NCI-H2227 (cell line): Measurements from ENCODE around the gene ETV4.

Experiments used
- DNase-seq: peaks from one replicate; lab custom pipeline; 2025; ENCODE audit not compliant: unreplicated experiment; lab: John Stamatoyannopoulos, UW

Gene ETV4

GRCh38 chr17:43546319-43547188, at the start of gene ETV4:
Gene ETV4 (minus strand): TSS chr17:43546340. CDS start chr17:43545617, 723 bp downstream.
- DNase-seq: peak; percentile 97

- DNase-seq: no peak
These were observed 49.3 kb upstream of the ETV4 start for GRCh38 chr17:43595466-43595865.

- no peak for DNase-seq
These were observed 45.8 kb upstream of the ETV4 start for GRCh38 chr17:43591779-43592562.

- DNase-seq: no peak
These were observed 44.9 kb upstream of the ETV4 start for GRCh38 chr17:43591001-43591400.

- no peak for DNase-seq
These were observed 42.7 kb upstream of the ETV4 start for GRCh38 chr17:43588664-43589435.

- no peak for DNase-seq
These were observed 42.0 kb upstream of the ETV4 start for GRCh38 chr17:43588121-43588520.

GRCh38 chr17:43587647-43588046, 41.5 kb upstream of the ETV4 start:
- no peak for DNase-seq

GRCh38 chr17:43584666-43585102, 38.5 kb upstream of the ETV4 start:
- DNase-seq: no peak

- no peak for DNase-seq
These were observed 37.2 kb upstream of the ETV4 start for GRCh38 chr17:43583332-43583731.

- no peak for DNase-seq
These were observed 35.5 kb upstream of the ETV4 start for GRCh38 chr17:43581613-43582012.

GRCh38 chr17:43581130-43581529, 35.0 kb upstream of the ETV4 start:
- DNase-seq: no peak

- no peak for DNase-seq
These were observed 33.5 kb upstream of the ETV4 start for GRCh38 chr17:43579566-43580140.

GRCh38 chr17:43578699-43579565, 32.8 kb upstream of the ETV4 start:
- DNase-seq: peak; percentile 31

GRCh38 chr17:43578404-43578698, 32.2 kb upstream of the ETV4 start:
- no peak for DNase-seq

GRCh38 chr17:43577664-43578403, 31.7 kb upstream of the ETV4 start:
- DNase-seq: no peak

- DNase-seq: peak; percentile 85
These were observed 30.6 kb upstream of the ETV4 start for GRCh38 chr17:43576563-43577229.

- no peak for DNase-seq
These were observed 28.9 kb upstream of the ETV4 start for GRCh38 chr17:43574896-43575525.

- DNase-seq: no peak
These were observed 28.2 kb upstream of the ETV4 start for GRCh38 chr17:43574348-43574747.
